Astrocyte (in vitro differentiated cells and primary cell): ENCODE results near the gene FICD.

Experiments
- CTCF ChIP-seq: IDR thresholded peaks from 2 replicates; pipeline ENCODE4 v1.5.1; 2011; ENCODE audit warnings: low read depth, mild to moderate bottlenecking, inconsistent platforms, low read length, moderate library complexity; ENCODE audit not compliant: insufficient read depth
- EZH2 ChIP-seq: IDR thresholded peaks from 2 replicates; pipeline ENCODE4 v1.6.1; 2012; ENCODE audit warnings: mild to moderate bottlenecking, low read length, inconsistent platforms; ENCODE audit not compliant: insufficient read depth

- TF ChIP-seq EZH2 (no peak), CTCF (no peak)
Measured at GRCh38 chr12:108565976-108566375, 50.9 kb downstream of the FICD start.
